ENCODE data around the gene ZNF536. TPM values are rescaled to one million over a fixed set of nuclear protein-coding genes. Genes with fewer than 3 reads are reported as not detected.

Gene ZNF536
- total and polyA plus RNA-seq, 10 of the 15 experiments (the other 5 are each of a cell fraction or from before 2014, with no cell fraction given): not detected

DNA sequence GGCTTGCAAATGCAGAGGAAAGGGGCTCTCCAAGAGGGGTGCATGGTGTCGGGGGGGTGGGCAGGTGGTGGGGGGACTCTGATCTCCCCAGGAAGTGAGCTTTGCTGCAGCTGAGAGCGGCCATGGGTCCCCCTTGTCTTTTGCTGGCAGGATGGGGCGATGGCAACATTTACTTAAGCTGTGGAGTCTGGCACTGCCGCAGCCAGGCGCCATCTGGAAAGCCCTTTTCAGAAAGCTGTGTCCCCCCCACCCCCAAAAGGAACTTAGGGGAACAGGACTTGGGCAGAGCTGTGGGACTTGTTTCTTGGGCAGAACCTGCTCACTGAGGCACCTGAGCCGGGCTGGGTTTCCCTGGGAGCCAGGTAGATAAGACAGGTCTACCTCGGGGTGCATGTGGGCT, 80.7 kb downstream of the ZNF536 start:
- in situ Hi-C loops (cut with MboI) (no loop called here), intact Hi-C loops (cut with micrococcal nuclease; ENCODE audit: unreplicated experiment) (no loop called here)
- no peak for FAIRE-seq
- Histone ChIP-seq H3K9ac (ENCODE audit: control insufficient read depth, insufficient read depth, low read length) (no peak overlapping the region), H3K4me3 (no peak overlapping the region), H3K36me3 (ENCODE audit: control insufficient read depth in 2 of 2, insufficient read depth in 2 of 2, low read length in 1 of 2) (no peaks in the 10 kb centered on the region), H2AFZ (ENCODE audit: control insufficient read depth, low read depth, low read length) (no peak overlapping the region), H4K20me1 (ENCODE audit: control insufficient read depth, insufficient read depth) (no peaks in the 10 kb centered on the region), H3K27me3 (replicated peaks in 1 of 2; ENCODE audit: control insufficient read depth in 2 of 2, insufficient read depth in 2 of 2, low read length in 1 of 2) (no peaks in the 10 kb centered on the region), H3K9me3 (replicated peaks; ENCODE audit: control insufficient read depth, insufficient read depth, low read length) (no peaks in the 10 kb centered on the region), H3K4me1 (ENCODE audit: control insufficient read depth, insufficient read depth, low read length) (no peaks in the 10 kb centered on the region), H3K27ac (ENCODE audit: control insufficient read depth, insufficient read depth) (no peak overlapping the region), H3K79me2 (ENCODE audit: control insufficient read depth, insufficient read depth, low read length) (no peaks in the 10 kb centered on the region), H3K4me2 (ENCODE audit: control insufficient read depth, insufficient read depth) (no peak overlapping the region)
- WGBS (ENCODE audit: insufficient coverage, insufficient replicate concordance, low lambda C conversion rate, missing lambda C conversion rate): 15% methylated on average over 6 of the region's 7 CpGs
- DNase-seq (ENCODE audit: low read depth, low spot score): no peak
- CTCF ChIA-PET: no interaction called here
- SMC1A ChIA-PET (ENCODE audit: uncharacterized antibody, unreplicated experiment): no interaction called here
- no peak for ATAC-seq
- no peak for TF ChIP-seq SMAD1 (IDR thresholded peaks at IDR 0.05; ENCODE audit: low read depth, partially characterized antibody)
- no peak for TF ChIP-seq ZBED1 (IDR thresholded peaks at IDR 0.05; ENCODE audit: borderline replicate concordance)
- TF ChIP-seq LARP7 (IDR thresholded peaks at IDR 0.05): no peak
- no peak for TF ChIP-seq TCF3 (IDR thresholded peaks at IDR 0.05; ENCODE audit: borderline replicate concordance, insufficient read depth, low read depth, low read length)
- no peak for TF ChIP-seq ZNF384 (IDR thresholded peaks at IDR 0.05; ENCODE audit: borderline replicate concordance, low read depth, low read length)
- no peak for TF ChIP-seq RAD51 (IDR thresholded peaks at IDR 0.05)
- TF ChIP-seq, protein P1, sequence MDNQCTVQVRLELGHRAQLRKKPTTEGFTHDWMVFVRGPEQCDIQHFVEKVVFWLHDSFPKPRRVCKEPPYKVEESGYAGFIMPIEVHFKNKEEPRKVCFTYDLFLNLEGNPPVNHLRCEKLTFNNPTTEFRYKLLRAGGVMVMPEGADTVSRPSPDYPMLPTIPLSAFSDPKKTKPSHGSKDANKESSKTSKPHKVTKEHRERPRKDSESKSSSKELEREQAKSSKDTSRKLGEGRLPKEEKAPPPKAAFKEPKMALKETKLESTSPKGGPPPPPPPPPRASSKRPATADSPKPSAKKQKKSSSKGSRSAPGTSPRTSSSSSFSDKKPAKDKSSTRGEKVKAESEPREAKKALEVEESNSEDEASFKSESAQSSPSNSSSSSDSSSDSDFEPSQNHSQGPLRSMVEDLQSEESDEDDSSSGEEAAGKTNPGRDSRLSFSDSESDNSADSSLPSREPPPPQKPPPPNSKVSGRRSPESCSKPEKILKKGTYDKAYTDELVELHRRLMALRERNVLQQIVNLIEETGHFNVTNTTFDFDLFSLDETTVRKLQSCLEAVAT (IDR thresholded peaks at IDR 0.05): no peak
- TF ChIP-seq NBN (IDR thresholded peaks at IDR 0.05): no peak
- no peak for TF ChIP-seq ZZZ3 (IDR thresholded peaks at IDR 0.05; ENCODE audit: control insufficient read depth, insufficient read length, low read depth)
- TF ChIP-seq ZNF217 (IDR thresholded peaks at IDR 0.05): no peak
- no peak for TF ChIP-seq RAD21 (IDR thresholded peaks at IDR 0.05; ENCODE audit: insufficient read depth, low read depth, low read length)
- TF ChIP-seq NR2C1 (IDR thresholded peaks at IDR 0.05): no peak
- no peak for TF ChIP-seq CBX3 (IDR thresholded peaks at IDR 0.05; ENCODE audit: borderline replicate concordance, low read depth)
- TF ChIP-seq JUNB (IDR thresholded peaks at IDR 0.05): no peak
- no peak for TF ChIP-seq ZNF274 (IDR thresholded peaks at IDR 0.05; ENCODE audit: insufficient read depth, insufficient read length)
- TF ChIP-seq SUZ12 (IDR thresholded peaks at IDR 0.05; ENCODE audit: unreplicated experiment): no peak
- no peak for TF ChIP-seq ZNF207 (IDR thresholded peaks at IDR 0.05; ENCODE audit: borderline replicate concordance)
- TF ChIP-seq, protein P2, sequence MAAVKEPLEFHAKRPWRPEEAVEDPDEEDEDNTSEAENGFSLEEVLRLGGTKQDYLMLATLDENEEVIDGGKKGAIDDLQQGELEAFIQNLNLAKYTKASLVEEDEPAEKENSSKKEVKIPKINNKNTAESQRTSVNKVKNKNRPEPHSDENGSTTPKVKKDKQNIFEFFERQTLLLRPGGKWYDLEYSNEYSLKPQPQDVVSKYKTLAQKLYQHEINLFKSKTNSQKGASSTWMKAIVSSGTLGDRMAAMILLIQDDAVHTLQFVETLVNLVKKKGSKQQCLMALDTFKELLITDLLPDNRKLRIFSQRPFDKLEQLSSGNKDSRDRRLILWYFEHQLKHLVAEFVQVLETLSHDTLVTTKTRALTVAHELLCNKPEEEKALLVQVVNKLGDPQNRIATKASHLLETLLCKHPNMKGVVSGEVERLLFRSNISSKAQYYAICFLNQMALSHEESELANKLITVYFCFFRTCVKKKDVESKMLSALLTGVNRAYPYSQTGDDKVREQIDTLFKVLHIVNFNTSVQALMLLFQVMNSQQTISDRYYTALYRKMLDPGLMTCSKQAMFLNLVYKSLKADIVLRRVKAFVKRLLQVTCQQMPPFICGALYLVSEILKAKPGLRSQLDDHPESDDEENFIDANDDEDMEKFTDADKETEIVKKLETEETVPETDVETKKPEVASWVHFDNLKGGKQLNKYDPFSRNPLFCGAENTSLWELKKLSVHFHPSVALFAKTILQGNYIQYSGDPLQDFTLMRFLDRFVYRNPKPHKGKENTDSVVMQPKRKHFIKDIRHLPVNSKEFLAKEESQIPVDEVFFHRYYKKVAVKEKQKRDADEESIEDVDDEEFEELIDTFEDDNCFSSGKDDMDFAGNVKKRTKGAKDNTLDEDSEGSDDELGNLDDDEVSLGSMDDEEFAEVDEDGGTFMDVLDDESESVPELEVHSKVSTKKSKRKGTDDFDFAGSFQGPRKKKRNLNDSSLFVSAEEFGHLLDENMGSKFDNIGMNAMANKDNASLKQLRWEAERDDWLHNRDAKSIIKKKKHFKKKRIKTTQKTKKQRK (IDR thresholded peaks at IDR 0.05; ENCODE audit: low read depth, low read length): no peak
- POLR2A ChIA-PET: no interaction called here
- RAD21 ChIA-PET (ENCODE audit: unreplicated experiment): no interaction called here
- BruUV-seq (replicated peaks): no TSS peak
